Ureter (tissue), 1 donor: ENCODE data around the gene PRXL2B. TPM values are rescaled to one million over a fixed set of nuclear protein-coding genes. Genes with fewer than 3 reads are reported as not detected.

Experiments used
- DNase-seq: peaks from one replicate; pipeline ENCODE4 v3.0.0-alpha.2; 2020; ENCODE audit warnings: low spot score
- total RNA-seq: library from RNA; stranded (reverse); gene quantifications from one replicate; pipeline ENCODE4 v1.2.4, GENCODE V29; 2023
- donor health status: DM: yes; HTN: yes; CAD: no.

Gene PRXL2B
- total RNA-seq, 1 donor from 2014 or later = 37.1 TPM

GRCh38 chr1:2585318-2586092, 1.1 kb upstream of the PRXL2B start:
- DNase-seq = peak; percentile 84

DNA sequence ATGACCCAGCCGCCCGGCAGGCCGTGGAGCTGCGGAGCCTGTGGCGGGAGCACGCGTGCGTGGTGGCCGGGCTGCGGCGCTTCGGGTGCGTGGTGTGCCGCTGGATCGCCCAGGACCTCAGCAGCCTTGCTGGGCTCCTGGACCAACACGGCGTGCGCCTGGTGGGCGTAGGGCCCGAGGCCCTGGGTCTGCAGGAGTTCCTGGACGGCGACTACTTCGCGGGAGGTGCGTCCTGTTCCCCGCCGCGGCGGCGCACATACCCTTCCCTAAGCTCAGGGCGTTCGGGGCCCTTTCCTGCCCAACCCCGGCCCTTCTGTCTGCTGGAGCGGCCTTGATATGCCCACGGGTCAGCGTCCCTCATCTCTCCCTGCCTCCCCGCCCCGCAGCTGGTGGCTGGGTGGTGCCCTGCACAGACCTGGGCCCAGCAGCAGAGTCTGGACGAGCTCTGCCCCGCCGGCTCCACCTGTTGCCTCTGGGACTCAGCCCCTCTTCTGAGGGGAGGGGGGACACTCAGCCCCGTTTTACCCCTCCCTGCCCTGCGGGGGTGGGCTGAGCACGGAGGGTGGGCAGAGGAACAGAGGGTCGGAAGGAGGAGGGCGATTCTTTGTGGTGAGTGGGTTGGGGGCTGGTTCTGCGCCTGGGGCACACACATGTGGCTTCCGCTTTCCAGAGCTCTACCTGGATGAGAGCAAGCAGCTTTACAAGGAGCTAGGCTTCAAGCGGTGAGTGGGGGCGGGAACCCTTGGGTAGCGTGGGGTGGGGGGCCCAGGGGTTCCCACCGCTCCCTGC, 688 bp downstream of the PRXL2B start:
- DNase-seq = no peak

DNA sequence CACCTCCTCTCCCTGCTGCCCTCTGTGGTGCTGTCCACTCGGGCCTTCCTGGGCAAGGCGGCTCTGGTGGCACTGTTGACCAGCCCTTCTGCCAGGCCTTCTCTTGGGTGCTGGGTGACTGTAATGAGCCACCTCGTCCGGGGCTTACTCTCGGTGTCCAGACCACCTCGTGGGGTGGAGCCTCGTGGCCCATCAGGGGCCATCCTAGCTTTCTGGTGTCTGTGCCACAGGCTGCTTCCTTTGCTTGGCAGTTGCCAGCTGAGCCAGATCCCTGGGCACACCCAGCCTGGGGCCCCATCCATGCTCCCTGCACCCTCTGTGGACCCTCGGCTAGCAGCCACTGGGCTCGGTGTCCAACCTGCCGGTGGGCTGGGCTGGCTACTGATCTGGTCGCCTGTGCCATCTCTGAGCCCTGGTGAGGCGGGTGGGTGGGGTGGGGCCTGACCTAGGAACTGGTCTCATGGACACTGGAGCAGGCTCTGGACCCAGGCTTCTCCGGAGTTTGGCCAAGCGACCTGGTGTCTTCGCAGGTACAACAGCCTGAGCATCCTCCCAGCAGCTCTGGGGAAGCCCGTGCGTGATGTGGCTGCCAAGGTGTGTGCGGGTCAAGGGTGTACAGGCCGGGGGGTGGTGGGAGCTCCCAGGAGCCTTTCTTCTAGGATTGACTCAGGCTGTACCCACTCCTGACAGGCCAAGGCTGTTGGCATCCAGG, 1.4 kb downstream of the PRXL2B start:
- DNase-seq = no peak

GRCh38 chr1:2588661-2589430, 2.3 kb downstream of the PRXL2B start:
- no peak for DNase-seq

- DNase-seq = no peak
Observed at GRCh38 chr1:2589431-2590232, 3.1 kb downstream of the PRXL2B start.

DNA sequence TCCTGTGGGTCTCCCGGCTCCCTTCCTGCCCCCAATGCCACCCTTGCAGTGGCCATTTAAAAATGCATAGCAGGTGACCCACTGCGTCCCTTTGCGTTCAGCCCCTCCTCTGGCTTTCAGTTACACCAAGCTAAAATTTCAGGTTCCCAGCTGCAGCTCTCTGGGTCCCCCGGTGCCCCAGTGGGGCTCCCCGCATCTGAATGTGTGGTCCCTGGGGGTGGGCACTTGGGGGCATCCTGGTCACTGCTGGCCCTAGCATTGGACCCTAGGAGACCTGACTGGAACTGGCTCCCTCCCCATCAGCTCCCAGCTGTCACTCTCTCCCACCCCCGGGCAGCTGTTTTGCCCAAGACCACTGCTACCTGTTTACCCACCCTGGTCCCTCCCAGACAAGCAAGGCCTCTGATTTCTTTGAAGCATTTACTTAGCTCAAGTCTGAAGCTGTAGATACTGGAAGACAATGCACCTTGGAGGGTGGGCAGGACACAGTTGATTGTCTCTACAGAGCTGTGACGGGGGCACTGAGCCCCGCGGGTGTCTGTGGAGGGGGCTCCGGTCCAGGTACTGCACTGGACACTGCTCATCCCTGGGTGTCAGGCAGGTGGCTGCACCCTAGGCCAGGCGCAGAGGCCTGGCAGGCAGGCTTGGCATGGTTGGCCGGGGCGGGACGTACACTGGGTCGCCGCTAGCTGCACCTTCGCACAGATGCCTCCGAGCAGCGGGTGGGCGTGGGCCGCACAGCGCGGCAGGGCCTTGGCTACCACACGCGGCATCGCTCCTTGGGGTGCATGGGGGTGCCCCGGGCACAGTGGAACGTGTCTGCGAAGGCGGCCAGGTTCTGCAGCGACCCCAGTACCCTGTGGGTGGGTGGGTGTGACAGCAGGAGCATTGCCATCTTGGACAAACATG, 3.9 kb downstream of the PRXL2B start:
- DNase-seq = no peak

- no peak for DNase-seq
Observed at GRCh38 chr1:2591233-2591580, 4.6 kb downstream of the PRXL2B start.

DNA sequence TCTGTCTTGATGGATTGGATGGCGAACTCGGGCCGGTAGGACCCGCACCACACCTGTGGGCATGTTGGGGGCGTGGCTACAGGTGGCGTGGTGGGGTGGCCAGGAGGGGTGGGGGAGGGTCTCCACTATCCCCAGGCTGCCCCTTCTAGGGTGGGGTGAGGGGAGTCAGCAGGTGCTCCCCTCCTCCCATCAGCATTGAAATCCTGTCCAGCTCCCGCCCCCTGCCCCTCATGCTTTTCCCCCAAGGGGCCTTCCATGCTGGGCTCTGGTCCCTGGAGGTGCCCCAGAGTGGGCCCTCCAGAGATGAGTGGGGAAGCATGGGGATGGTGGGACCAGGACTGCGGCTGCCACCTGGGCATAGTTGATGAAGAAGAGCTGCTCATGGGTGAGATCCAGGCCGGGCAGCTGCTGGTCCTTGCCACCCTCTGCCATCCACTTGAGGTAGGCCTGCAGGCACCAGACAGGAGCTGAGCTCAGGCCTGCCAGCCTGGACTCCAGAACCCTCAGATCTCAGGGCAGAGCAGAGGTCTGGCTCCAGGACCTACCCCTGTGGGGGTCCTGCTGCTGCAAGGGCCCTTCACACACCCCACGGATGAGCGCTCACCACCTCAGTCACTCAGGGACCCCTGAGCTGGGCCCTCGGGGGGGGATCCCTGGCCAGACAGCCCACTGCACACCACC, 5.1 kb downstream of the PRXL2B start:
- no peak for DNase-seq

DNA sequence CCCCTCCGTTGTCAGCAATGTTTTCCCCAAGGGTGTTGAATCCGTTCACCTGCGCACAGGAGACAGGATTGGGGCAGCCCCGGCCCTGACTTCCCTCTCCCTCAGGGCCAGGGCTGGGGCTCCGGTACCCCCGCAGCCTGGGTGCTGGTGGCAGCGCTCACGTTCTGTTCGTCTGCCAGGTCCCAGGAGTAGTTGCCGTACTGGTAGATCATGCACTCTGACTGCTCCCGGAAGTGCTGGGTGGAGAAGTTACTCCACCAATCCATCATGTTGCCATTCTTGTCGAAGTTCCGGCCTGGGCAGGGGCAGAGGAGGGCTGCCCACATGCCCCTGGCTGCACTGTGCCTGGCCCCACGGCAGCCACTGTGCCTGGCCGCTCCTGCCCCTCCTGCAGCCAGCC, 6.1 kb downstream of the PRXL2B start:
- DNase-seq = no peak

DNA sequence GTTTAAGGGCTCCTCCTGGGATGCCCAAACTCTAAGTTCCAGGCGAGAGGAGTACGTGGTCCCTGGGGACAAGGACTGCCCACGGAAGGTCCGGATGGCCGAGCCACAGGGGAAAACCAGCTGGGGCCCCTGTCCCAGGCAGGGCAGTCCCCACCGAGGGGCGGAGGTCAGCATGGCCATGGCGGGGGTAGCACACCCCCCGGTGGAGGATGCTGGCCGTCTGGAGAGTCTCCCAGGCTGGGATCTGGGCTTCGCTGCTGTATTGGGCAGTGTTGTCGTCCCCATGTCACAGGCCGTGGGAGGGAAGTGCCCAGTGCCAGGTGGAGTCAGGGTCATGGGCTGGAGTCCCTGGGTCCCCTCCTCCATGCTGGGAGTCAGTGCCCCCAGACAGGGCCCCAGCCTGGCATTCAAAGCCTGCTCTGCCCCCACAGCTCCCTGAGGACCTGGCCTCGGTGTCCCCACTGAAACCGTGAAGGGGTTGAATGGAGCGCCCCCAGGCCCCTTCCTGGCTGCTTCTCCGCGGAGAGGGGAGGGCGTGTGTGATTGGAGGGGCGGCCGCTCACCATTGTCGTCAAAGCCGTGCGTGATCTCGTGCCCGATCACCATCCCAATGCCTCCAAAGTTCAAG, 6.8 kb downstream of the PRXL2B start:
- no peak for DNase-seq

- DNase-seq = no peak
Observed at GRCh38 chr1:2594001-2594640, 7.5 kb downstream of the PRXL2B start.

DNA sequence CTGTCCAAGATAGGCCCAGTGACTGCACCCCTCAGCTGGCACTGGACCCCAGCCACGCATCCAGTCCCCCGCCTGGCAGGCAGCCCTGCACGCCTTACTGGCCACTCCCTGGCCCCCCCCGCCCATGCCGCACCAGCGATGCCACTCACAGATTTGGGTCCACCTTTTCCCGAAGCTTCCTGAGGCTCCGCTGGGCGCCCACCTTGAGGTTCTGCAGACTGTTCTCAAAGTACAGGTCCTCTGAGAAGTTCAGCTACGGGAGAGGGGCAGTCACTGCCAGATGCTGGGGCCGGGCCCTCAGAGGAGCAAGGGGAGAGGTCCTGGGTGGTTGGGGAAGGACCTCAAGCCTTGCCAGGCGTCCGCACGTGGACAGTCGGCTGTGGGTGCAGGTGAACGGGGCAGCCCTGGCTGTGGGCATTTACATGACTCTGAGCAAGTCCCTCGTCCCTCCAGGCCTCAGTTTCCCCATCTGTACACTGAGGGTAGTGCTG, 8.1 kb downstream of the PRXL2B start:
- DNase-seq = no peak

DNA sequence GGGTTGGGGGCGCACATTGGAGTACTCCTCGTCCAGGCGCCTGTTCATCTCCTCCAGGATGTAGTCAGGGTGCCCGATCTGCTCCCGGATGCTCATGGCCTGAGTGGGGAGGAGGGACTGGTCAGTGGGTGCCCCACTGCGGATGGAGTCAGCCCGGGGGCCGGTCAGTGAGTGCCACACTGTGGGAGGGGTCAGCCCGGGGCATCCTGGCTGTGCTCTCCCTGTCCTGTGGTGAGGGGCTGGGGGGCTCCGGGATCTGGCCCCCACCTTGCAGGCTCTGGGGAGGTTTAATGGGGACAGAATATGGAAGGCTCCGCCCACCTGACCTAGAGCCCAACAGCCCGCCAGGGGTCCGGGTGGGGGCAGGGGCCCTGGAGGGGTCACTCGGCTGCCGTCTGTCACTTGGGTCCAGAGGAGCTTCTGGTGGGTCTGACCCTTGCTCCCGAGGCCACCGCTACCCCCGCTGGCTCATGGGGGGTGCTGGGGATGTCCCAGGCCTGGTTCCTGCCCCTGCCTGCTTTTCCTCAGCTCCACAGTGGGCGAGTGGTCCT, 8.8 kb downstream of the PRXL2B start:
- no peak for DNase-seq

- DNase-seq = no peak
Observed at GRCh38 chr1:2595812-2596529, 9.4 kb downstream of the PRXL2B start.

DNA sequence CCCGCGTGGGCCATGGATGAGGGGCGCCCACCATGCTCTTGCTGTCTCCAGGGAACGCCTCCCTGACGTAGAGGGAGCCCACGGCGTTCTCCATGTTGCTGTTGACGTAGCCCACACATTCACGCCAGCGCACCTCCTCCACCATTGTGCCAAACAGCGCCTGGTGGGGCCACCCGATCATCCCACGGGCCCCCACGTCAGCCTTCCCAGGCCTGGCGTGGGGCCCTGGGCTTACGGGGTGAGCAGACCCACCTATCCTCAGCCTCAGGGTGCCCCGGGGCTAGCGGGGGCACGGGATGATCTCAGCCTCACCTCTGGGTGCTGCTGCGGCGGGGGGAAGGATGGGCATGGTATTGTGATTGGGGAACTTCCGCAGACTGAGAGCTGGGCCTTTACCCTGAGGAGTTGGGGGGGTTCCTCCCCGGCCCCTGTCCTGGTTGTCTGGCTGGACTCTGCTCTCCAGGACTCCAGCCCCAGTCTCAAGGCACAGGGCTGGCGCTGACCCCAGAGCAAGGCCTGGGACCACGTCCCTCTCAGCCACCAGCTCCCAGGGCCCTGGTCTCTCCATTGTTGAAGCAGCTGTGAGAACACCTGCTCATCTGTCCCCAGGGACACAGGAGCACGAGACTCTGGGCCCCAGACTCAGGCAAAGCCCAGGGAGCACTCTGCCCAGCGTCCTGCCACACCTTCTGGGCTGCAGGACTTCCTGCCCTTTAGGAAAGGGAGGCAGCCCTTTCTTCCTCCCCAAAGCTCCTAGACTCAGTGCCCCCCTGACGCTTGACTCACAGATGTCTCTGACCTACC, 10.2 kb downstream of the PRXL2B start:
- no peak for DNase-seq
